ENCODE results near the gene PRAME. TPM values are rescaled to one million over a fixed set of nuclear protein-coding genes. Genes with fewer than 3 reads are reported as not detected.
"Not testable (repeated sequence)": the region's sequence is repeated elsewhere in the genome, so short reads cannot be mapped to it uniquely, and the experiment has no call there.

Gene PRAME
- 0.43 and 0.97 TPM in 2 replicates for total RNA-seq

GRCh38 chr22:22558972-22559603 is at the start of gene PRAME:
Gene PRAME, minus strand, starts transcription at chr22:22559265. Its CDS starts 2,433 bp downstream, at chr22:22556832.
- TF ChIP-seq CTCF (IDR thresholded peaks at IDR 0.05; ENCODE audit: insufficient read depth, low read depth, low read length), result peak; percentile 70
- DNase-seq (ENCODE audit: low read depth), result peak; percentile 23
- H3K4me3 ChIP-seq (ENCODE audit: low read depth, low read length), result no peak within 1 kb of the TSS

GRCh38 chr22:22608022-22608421 is 49.0 kb upstream of the PRAME start:
- not testable (repeated sequence) for H3K4me3 ChIP-seq (ENCODE audit: low read depth, low read length); DNase-seq (ENCODE audit: low read depth)

- DNase-seq (ENCODE audit: low read depth), result no peak
- no peak for TF ChIP-seq CTCF (IDR thresholded peaks at IDR 0.05; ENCODE audit: insufficient read depth, low read depth, low read length)
- no peak overlapping the region for H3K4me3 ChIP-seq (ENCODE audit: low read depth, low read length)
Observed at GRCh38 chr22:22605074-22605404, 46.0 kb upstream of the PRAME start.

- H3K4me3 ChIP-seq (ENCODE audit: low read depth, low read length), result no peak overlapping the region
- no peak for DNase-seq (ENCODE audit: low read depth)
- TF ChIP-seq CTCF (IDR thresholded peaks at IDR 0.05; ENCODE audit: insufficient read depth, low read depth, low read length), result no peak
Observed at GRCh38 chr22:22604326-22605073, 45.4 kb upstream of the PRAME start.

- no peak overlapping the region for H3K4me3 ChIP-seq (ENCODE audit: low read depth, low read length)
- no peak for DNase-seq (ENCODE audit: low read depth)
- no peak for TF ChIP-seq CTCF (IDR thresholded peaks at IDR 0.05; ENCODE audit: insufficient read depth, low read depth, low read length)
Observed at GRCh38 chr22:22603470-22603947, 44.4 kb upstream of the PRAME start.

GRCh38 chr22:22600531-22601261 is 41.6 kb upstream of the PRAME start:
- TF ChIP-seq CTCF (IDR thresholded peaks at IDR 0.05; ENCODE audit: insufficient read depth, low read depth, low read length), result no peak
- H3K4me3 ChIP-seq (ENCODE audit: low read depth, low read length), result no peak overlapping the region
- DNase-seq (ENCODE audit: low read depth), result no peak

GRCh38 chr22:22599248-22599647 is 40.2 kb upstream of the PRAME start:
- no peak for DNase-seq (ENCODE audit: low read depth)
- no peak for TF ChIP-seq CTCF (IDR thresholded peaks at IDR 0.05; ENCODE audit: insufficient read depth, low read depth, low read length)
- no peak overlapping the region for H3K4me3 ChIP-seq (ENCODE audit: low read depth, low read length)
